OCI-M1 (cell line): ENCODE data around the gene JAM3.

Experiments used
- DNase-seq: peaks from one replicate; lab custom pipeline; 2025; lab: John Stamatoyannopoulos, UW

Gene JAM3

GRCh38 chr11:134068829-134069425 is at the start of gene JAM3:
TSS of gene JAM3 (plus strand) at chr11:134069072. CDS start at chr11:134069084, 12 bp downstream.
- DNase-seq, result peak; percentile 72

- no peak for DNase-seq
Observed at GRCh38 chr11:134019500-134019899, 49.4 kb upstream of the JAM3 start.

- no peak for DNase-seq
Observed at GRCh38 chr11:134020598-134020997, 48.3 kb upstream of the JAM3 start.

GRCh38 chr11:134021326-134021725 is 47.5 kb upstream of the JAM3 start:
- no peak for DNase-seq

GRCh38 chr11:134022748-134023147 is 46.1 kb upstream of the JAM3 start:
- DNase-seq, result no peak

GRCh38 chr11:134024420-134025081 is 44.3 kb upstream of the JAM3 start:
- no peak for DNase-seq

GRCh38 chr11:134025082-134025429 is 43.8 kb upstream of the JAM3 start:
- no peak for DNase-seq

- DNase-seq, result no peak
Observed at GRCh38 chr11:134026655-134027343, 42.1 kb upstream of the JAM3 start.

GRCh38 chr11:134027671-134028070 is 41.2 kb upstream of the JAM3 start:
- no peak for DNase-seq

GRCh38 chr11:134028368-134028920 is 40.4 kb upstream of the JAM3 start:
- DNase-seq, result no peak

- DNase-seq, result no peak
Observed at GRCh38 chr11:134030853-134031252, 38.0 kb upstream of the JAM3 start.

- DNase-seq, result peak; percentile 15
Observed at GRCh38 chr11:134032043-134032442, 36.8 kb upstream of the JAM3 start.

GRCh38 chr11:134032501-134033091 is 36.3 kb upstream of the JAM3 start:
- DNase-seq, result no peak

- no peak for DNase-seq
Observed at GRCh38 chr11:134033276-134033675, 35.6 kb upstream of the JAM3 start.

GRCh38 chr11:134033696-134034491 is 35.0 kb upstream of the JAM3 start:
- peak; percentile 75 for DNase-seq

- no peak for DNase-seq
Observed at GRCh38 chr11:134034496-134035381, 34.1 kb upstream of the JAM3 start.

GRCh38 chr11:134036492-134037045 is 32.3 kb upstream of the JAM3 start:
- DNase-seq, result no peak

GRCh38 chr11:134037046-134037908 is 31.6 kb upstream of the JAM3 start:
- DNase-seq, result no peak

GRCh38 chr11:134038897-134039470 is 29.9 kb upstream of the JAM3 start:
- DNase-seq, result no peak
